MM.1S (cell line): ENCODE data around the gene SLC22A3.

Experiments used
- EZH2 ChIP-seq: fragments of 300-600 bp; sonication (generic); optimal IDR thresholded peaks from 2 replicates; pipeline ENCODE3; 2017; ENCODE audit warnings: low read depth, mild to moderate bottlenecking, antibody characterized with exemption, low read length, mixed read lengths
- TF ChIP-seq, protein P1 (sequence below): fragments of 300-600 bp; sonication (generic); IDR thresholded peaks from 2 replicates; pipeline ENCODE4 v1.5.1; 2016; ENCODE audit warnings: antibody characterized with exemption, low read length, mixed read lengths

GRCh38 chr6:160363016-160363996 lies 15.1 kb downstream of the SLC22A3 start:
- TF ChIP-seq, protein P1, sequence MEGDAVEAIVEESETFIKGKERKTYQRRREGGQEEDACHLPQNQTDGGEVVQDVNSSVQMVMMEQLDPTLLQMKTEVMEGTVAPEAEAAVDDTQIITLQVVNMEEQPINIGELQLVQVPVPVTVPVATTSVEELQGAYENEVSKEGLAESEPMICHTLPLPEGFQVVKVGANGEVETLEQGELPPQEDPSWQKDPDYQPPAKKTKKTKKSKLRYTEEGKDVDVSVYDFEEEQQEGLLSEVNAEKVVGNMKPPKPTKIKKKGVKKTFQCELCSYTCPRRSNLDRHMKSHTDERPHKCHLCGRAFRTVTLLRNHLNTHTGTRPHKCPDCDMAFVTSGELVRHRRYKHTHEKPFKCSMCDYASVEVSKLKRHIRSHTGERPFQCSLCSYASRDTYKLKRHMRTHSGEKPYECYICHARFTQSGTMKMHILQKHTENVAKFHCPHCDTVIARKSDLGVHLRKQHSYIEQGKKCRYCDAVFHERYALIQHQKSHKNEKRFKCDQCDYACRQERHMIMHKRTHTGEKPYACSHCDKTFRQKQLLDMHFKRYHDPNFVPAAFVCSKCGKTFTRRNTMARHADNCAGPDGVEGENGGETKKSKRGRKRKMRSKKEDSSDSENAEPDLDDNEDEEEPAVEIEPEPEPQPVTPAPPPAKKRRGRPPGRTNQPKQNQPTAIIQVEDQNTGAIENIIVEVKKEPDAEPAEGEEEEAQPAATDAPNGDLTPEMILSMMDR = no peak
- no peak for TF ChIP-seq EZH2
